Upper lobe of left lung (tissue), 6 donors: ENCODE results near the gene ERCC6L. TPM values are rescaled to one million over a fixed set of nuclear protein-coding genes. Genes with fewer than 3 reads are reported as not detected.

Source experiments
- ATAC-seq, 2 donors: fragments of 200-7000 bp; cut with Tn5 transposase; one replicate each; pipeline ENCODE4 v1.9.1; 2022; ENCODE audit warnings: mild to moderate bottlenecking in 2 of 2, moderate library complexity in 2 of 2; ENCODE audit not compliant: low FRiP score in 2 of 2
- DNase-seq, 2 donors: peaks; one replicate each; pipeline ENCODE4 v3.0.0-alpha.2; 2019 to 2020
- H3K27ac ChIP-seq, 4 donors: fragments of 200-600 bp; sonication (generic); one replicate each; pipeline ENCODE4 v1.5.1; 2016 to 2019
- H3K27me3 ChIP-seq, 4 donors: fragments of 200-600 bp; sonication (generic); one replicate each; pipeline ENCODE4 v1.5.1; 2017 to 2019
- H3K36me3 ChIP-seq, 4 donors: fragments of 200-600 bp; sonication (generic); one replicate each; pipeline ENCODE4 v1.5.1; 2016 to 2019
- H3K4me1 ChIP-seq, 4 donors: fragments of 200-600 bp; sonication (generic); one replicate each; pipeline ENCODE4 v1.5.1; 2018 to 2019
- H3K4me3 ChIP-seq, 4 donors: fragments of 200-600 bp; sonication (generic); one replicate each; pipeline ENCODE4 v1.5.1; 2017 to 2019; ENCODE audit warnings: mild to moderate bottlenecking in 2 of 4, moderate library complexity in 1 of 4
- H3K9me3 ChIP-seq, 4 donors: fragments of 200-600 bp; sonication (generic); one replicate each; pipeline ENCODE4 v1.5.1; 2018 to 2019
- EP300 ChIP-seq, 4 donors: sonication (generic); formaldehyde crosslinking; IDR thresholded peaks; one replicate each; pipeline ENCODE4 v1.5.1; 2017; ENCODE audit warnings: antibody characterized with exemption in 4 of 4, control low read depth in 2 of 4
- POLR2A ChIP-seq, 4 donors: fragments of 450-650 bp; IDR thresholded peaks; one replicate each; pipeline ENCODE4 v1.5.1; 2016 to 2017; ENCODE audit warnings: antibody characterized with exemption in 4 of 4, mild to moderate bottlenecking in 2 of 4
- POLR2AphosphoS5 ChIP-seq, 2 donors: sonication (generic); formaldehyde crosslinking; IDR thresholded peaks; one replicate each; pipeline ENCODE4 v1.5.1; 2017; ENCODE audit warnings: antibody characterized with exemption in 2 of 2
- WGBS, 2 donors: methylation state at CpG; one replicate each; pipeline ENCODE4 v1.1.5; 2017 to 2018; 5-methylcytosine and 5-hydroxymethylcytosine counted together
- small RNA-seq, 4 donors: library from RNA; depleted of rRNA; stranded (forward); fragments of <200 nt; gene quantifications; one replicate each; pipeline ENCODE3, GENCODE V24; 2016
- total RNA-seq, 6 donors: library from RNA; depleted of rRNA in 4 of 6; stranded (reverse); fragments of >200 nt in 4 of 6; gene quantifications; one replicate each; pipeline versions ENCODE4 v1.1.0 to v1.2.1, GENCODE V29; 2016 to 2021
- TF ChIP-seq, protein P1 (sequence below), 6 experiments: fragments of 450-650 bp in 4 of 6; fragments of 200-600 bp in 2 of 6; sonication (generic) in 2 of 6; IDR thresholded peaks; one replicate each; pipeline ENCODE4 v1.5.1; 2016 to 2019; ENCODE audit warnings: antibody characterized with exemption in 6 of 6
- donor health status: DM: no; HTN: no; CAD: no; lungs with moderate emphysema.
- donor health status: DM: no; HTN: yes; CAD: no; lungs with severe emphysema.

Gene ERCC6L
- total RNA-seq, 6 donors from 2014 or later, result 0.14 to 0.44 (median 0.25) TPM; not detected in 2

DNA sequence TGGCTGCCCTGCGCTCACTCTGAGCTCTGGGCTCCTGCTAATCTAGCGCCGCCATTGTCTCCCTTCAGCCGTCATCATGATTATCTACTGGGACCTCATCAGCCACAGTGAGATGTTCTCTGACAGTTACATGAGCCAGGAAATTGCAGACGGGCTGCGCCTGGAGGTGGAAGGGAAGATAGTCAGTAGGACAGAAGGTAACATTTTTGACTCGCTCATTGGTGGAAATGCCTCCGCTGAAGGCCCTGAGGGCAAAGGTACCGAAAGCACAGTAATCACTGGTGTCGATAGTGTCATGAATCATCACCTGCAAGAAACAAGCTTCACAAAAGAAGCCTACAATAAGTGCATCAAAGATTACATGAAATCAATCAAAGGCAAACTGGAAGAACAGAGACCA lies 79.1 kb downstream of the ERCC6L start:
- TF ChIP-seq POLR2AphosphoS5 (IDR thresholded peaks at IDR 0.05) (no peak), EP300 (IDR thresholded peaks at IDR 0.05) (no peak), POLR2A (IDR thresholded peaks at IDR 0.05) (no peak)
- TF ChIP-seq, protein P1, sequence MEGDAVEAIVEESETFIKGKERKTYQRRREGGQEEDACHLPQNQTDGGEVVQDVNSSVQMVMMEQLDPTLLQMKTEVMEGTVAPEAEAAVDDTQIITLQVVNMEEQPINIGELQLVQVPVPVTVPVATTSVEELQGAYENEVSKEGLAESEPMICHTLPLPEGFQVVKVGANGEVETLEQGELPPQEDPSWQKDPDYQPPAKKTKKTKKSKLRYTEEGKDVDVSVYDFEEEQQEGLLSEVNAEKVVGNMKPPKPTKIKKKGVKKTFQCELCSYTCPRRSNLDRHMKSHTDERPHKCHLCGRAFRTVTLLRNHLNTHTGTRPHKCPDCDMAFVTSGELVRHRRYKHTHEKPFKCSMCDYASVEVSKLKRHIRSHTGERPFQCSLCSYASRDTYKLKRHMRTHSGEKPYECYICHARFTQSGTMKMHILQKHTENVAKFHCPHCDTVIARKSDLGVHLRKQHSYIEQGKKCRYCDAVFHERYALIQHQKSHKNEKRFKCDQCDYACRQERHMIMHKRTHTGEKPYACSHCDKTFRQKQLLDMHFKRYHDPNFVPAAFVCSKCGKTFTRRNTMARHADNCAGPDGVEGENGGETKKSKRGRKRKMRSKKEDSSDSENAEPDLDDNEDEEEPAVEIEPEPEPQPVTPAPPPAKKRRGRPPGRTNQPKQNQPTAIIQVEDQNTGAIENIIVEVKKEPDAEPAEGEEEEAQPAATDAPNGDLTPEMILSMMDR (IDR thresholded peaks at IDR 0.05), result no peak
- Histone ChIP-seq H3K27ac (no peak overlapping the region), H3K4me1 (no peaks in the 10 kb centered on the region), H3K4me3 (no peak overlapping the region), H3K27me3 (no peaks in the 10 kb centered on the region), H3K9me3 (no peaks in the 10 kb centered on the region), H3K36me3 (no peaks in the 10 kb centered on the region)
- ATAC-seq (no peak), DNase-seq (no peak)
- 79 to 89% methylated on average over 10 of the region's 10 CpGs for WGBS, 2 donors

DNA sequence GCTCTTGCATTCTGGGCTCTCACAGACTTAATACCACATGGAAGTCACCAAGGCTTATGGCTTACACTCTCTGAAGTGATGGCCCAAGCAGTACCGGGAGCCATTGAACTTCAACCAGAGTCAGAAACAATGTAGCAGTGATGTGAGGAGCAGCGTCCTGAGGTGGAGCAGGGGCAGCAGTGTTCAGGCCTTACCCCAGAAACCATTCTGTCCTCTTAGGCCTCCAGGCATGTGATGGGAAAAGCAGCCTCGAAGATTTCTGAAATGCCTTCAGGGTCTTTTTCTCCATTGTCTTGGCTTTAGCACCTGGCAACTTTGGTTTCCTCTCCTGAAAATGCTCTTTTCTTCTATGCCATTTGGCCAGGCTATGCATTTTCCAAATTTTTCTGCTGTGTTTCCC lies 80.1 kb downstream of the ERCC6L start:
- H3K36me3 ChIP-seq, result no peaks in the 10 kb centered on the region
- TF ChIP-seq POLR2AphosphoS5 (IDR thresholded peaks at IDR 0.05) (no peak), POLR2A (IDR thresholded peaks at IDR 0.05) (no peak), EP300 (IDR thresholded peaks at IDR 0.05) (no peak)
- TF ChIP-seq, protein P1 (IDR thresholded peaks at IDR 0.05), result no peak
- no peaks in the 10 kb centered on the region for H3K9me3 ChIP-seq
- no peak for DNase-seq
- 85 to 100% methylated on average over 1 to 3 of the region's 3 CpGs for WGBS, 2 donors
- no peak overlapping the region for H3K4me3 ChIP-seq
- no peak for ATAC-seq
- no peaks in the 10 kb centered on the region for H3K27me3 ChIP-seq
- H3K4me1 ChIP-seq, result no peaks in the 10 kb centered on the region
- H3K27ac ChIP-seq, result no peak overlapping the region

Small RNA genes lying within 50 kb of the gene (small RNA-seq; reads per million reads assigned to genes)
- 0 reads per million in 4 donors for gene RF00019

Other genes starting within 250 kb of the ERCC6L start
- gene RTL5, start 107.1 kb downstream of the ERCC6L start, total RNA-seq, result 10 to 100 TPM in 2 of 6 donors, 1 to 10 TPM in 4; 2.7 to 15.7 (median 6.4) TPM
- 10 to 100 TPM in 1 of 6 donors, 1 to 10 TPM in 5; 3.1 to 23.2 (median 7.2) TPM for gene PIN4, start 57.3 kb downstream of the ERCC6L start, total RNA-seq
- gene RPS4X, start 38.2 kb upstream of the ERCC6L start, total RNA-seq, result 100 to 1,000 TPM; 284 to 942 (median 575) TPM
- gene CITED1, start 66.9 kb upstream of the ERCC6L start, total RNA-seq, result 1 to 10 TPM in 2 of 6 donors, under 1 TPM in 1, not detected in 3; 0.54 to 2.1 (median 2.0) TPM